Neuronal stem cell (in vitro differentiated cells): ENCODE data around the gene RNF144A.

Experiments
- DNase-seq: peaks from one replicate; pipeline ENCODE4 v3.0.0-alpha.2; 2013; ENCODE audit warnings: low spot score
- H2AFZ ChIP-seq: one replicate; pipeline ENCODE4 v1.6.1; 2013; ENCODE audit warnings: mild to moderate bottlenecking, low read length, inconsistent platforms
- H2AK5ac ChIP-seq: 2 replicates; pipeline ENCODE4 v1.6.1; 2013; ENCODE audit warnings: low read depth, mild to moderate bottlenecking, inconsistent platforms, low read length, moderate library complexity, mixed read lengths
- H2BK120ac ChIP-seq: 2 replicates; pipeline ENCODE4 v1.6.1; 2013; ENCODE audit warnings: low read depth, mild to moderate bottlenecking, inconsistent platforms, low read length, moderate library complexity, mixed read lengths
- H2BK12ac ChIP-seq: one replicate; pipeline ENCODE4 v1.6.1; 2013; ENCODE audit warnings: low read length, inconsistent platforms
- H2BK15ac ChIP-seq: 2 replicates; pipeline ENCODE4 v1.6.1; 2013; ENCODE audit warnings: mild to moderate bottlenecking, low read length, inconsistent platforms, mixed read lengths
- H2BK5ac ChIP-seq: one replicate; pipeline ENCODE4 v1.6.1; 2013; ENCODE audit warnings: inconsistent platforms, mild to moderate bottlenecking, low read length, moderate library complexity
- H3K14ac ChIP-seq: one replicate; pipeline ENCODE4 v1.6.1; 2013; ENCODE audit warnings: low read length, inconsistent platforms
- H3K18ac ChIP-seq: 2 replicates; pipeline ENCODE4 v1.6.1; 2013; ENCODE audit warnings: low read length, inconsistent platforms
- H3K23ac ChIP-seq: 2 replicates; pipeline ENCODE4 v1.6.1; 2013; ENCODE audit warnings: low read depth, mild to moderate bottlenecking, mixed read lengths, low read length, inconsistent platforms; ENCODE audit not compliant: poor library complexity
- H3K27ac ChIP-seq: replicated peaks from 3 replicates; pipeline ENCODE4 v1.5.1; 2013; ENCODE audit warnings: low read length, inconsistent platforms
- H3K27me3 ChIP-seq, 3 experiments: 2 replicates each; pipeline ENCODE4 v1.6.1; 2013; ENCODE audit warnings: low read length in 3 of 3, mild to moderate bottlenecking in 2 of 3, inconsistent platforms in 1 of 3, low read depth in 1 of 3, mixed read lengths in 1 of 3, moderate library complexity in 1 of 3; ENCODE audit not compliant: control insufficient read depth in 3 of 3, insufficient read depth in 3 of 3
- H3K36me3 ChIP-seq, 2 donors: replicated peaks in 1 of 2; 2 replicates each; pipeline ENCODE4 v1.6.1; 2013; ENCODE audit warnings: low read length in 2 of 2; ENCODE audit not compliant: control insufficient read depth in 2 of 2, insufficient read depth in 2 of 2
- H3K4ac ChIP-seq: 2 replicates; pipeline ENCODE4 v1.6.1; 2013; ENCODE audit warnings: inconsistent platforms, mild to moderate bottlenecking, low read length, moderate library complexity
- H3K4me1 ChIP-seq, 2 donors: 1 replicate in 1 of 2; 2 replicates in 1 of 2; pipeline ENCODE4 v1.6.1; 2013; ENCODE audit warnings: low read length in 2 of 2, low read depth in 1 of 2; ENCODE audit not compliant: control insufficient read depth in 2 of 2, insufficient read depth in 1 of 2
- H3K4me2 ChIP-seq: one replicate; pipeline ENCODE4 v1.6.1; 2013; ENCODE audit warnings: mild to moderate bottlenecking, low read length, inconsistent platforms; ENCODE audit not compliant: insufficient read depth, poor library complexity, severe bottlenecking
- H3K4me3 ChIP-seq, 2 donors: 2 replicates each; pipeline ENCODE4 v1.5.1; 2013; ENCODE audit warnings: low read length in 2 of 2, mild to moderate bottlenecking in 2 of 2, inconsistent platforms in 1 of 2, moderate library complexity in 1 of 2
- H3K79me1 ChIP-seq: one replicate; pipeline ENCODE4 v1.6.1; 2013; ENCODE audit warnings: low read depth, mild to moderate bottlenecking, inconsistent platforms, low read length, moderate library complexity
- H3K9ac ChIP-seq: one replicate; pipeline ENCODE4 v1.6.1; 2013; ENCODE audit warnings: mild to moderate bottlenecking, low read depth, low read length, inconsistent platforms; ENCODE audit not compliant: poor library complexity
- H3K9me3 ChIP-seq, 2 donors: replicated peaks in 1 of 2; 2 replicates each; pipeline versions ENCODE3 to v1.6.1; 2013; ENCODE audit warnings: low read length in 2 of 2, mild to moderate bottlenecking in 2 of 2, inconsistent platforms in 1 of 2, low read depth in 1 of 2, mixed read lengths in 1 of 2, moderate library complexity in 1 of 2; ENCODE audit not compliant: control insufficient read depth in 2 of 2, insufficient read depth in 1 of 2
- H4K8ac ChIP-seq: one replicate; pipeline ENCODE4 v1.6.1; 2013; ENCODE audit warnings: low read depth, mild to moderate bottlenecking, inconsistent platforms, low read length, moderate library complexity
- H4K91ac ChIP-seq: one replicate; pipeline ENCODE4 v1.6.1; 2013; ENCODE audit warnings: low read length, low read depth, mild to moderate bottlenecking, inconsistent platforms; ENCODE audit not compliant: poor library complexity
- WGBS, 2 donors: extraction: QIAGEN DNeasy Blood & Tissue Kit; methylation state at CpG; one replicate each; pipeline ENCODE4 v1.1.7; 2013; ENCODE audit warnings: missing lambda C conversion rate in 2 of 2, mixed read lengths in 1 of 2; ENCODE audit not compliant: insufficient read length in 2 of 2, insufficient replicate concordance in 1 of 2; ENCODE audit errors: extremely low coverage in 2 of 2; 5-methylcytosine and 5-hydroxymethylcytosine counted together

The RNF144A gene

DNA sequence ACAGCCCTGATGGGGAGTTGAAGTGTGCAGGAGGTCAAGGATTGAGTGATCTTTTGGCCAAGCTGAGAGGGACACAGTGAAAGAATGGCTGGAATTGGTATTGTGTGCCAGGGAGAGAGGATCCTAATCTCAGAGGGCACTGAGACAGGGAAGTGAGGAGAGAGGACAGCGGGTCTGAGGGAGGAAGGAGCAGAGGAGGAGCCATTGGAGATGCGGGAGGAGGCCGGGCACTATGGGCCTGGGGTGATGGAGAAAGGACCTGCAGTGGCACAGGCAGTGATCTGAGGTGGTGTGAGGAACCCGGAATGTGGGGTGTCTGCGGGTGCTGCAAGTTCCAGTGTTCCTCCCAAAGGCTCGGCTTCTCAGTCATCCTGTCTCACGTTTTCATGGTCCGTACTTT is 26.8 kb downstream of the RNF144A start:
- Histone ChIP-seq H2AK5ac (no peak overlapping the region), H3K9me3 (peaks cover 0 to 3% of the 10 kb centered on the region in 2 donors), H2BK120ac (no peak overlapping the region), H2AFZ (no peak overlapping the region), H2BK5ac (no peak overlapping the region), H3K4ac (no peak overlapping the region), H3K4me3 (peak overlapping the region in 1 of 2 donors; percentile 26), H3K14ac (no peak overlapping the region), H3K23ac (no peak overlapping the region), H3K27ac (no peak overlapping the region), H3K36me3 (peaks cover 23 to 72% of the 10 kb centered on the region in 2 donors), H2BK15ac (no peak overlapping the region), H4K8ac (no peak overlapping the region), H3K79me1 (no peaks in the 10 kb centered on the region), H3K4me2 (no peak overlapping the region), H3K18ac (no peak overlapping the region), H3K9ac (no peak overlapping the region), H4K91ac (no peak overlapping the region), H2BK12ac (no peak overlapping the region), H3K4me1 (peaks cover 0 to 6% of the 10 kb centered on the region in 2 donors), H3K27me3 (no peaks in the 10 kb centered on the region)
- no peak for DNase-seq
- WGBS, 2 donors, result no CpG with 5 or more reads among the region's 8 CpGs

DNA sequence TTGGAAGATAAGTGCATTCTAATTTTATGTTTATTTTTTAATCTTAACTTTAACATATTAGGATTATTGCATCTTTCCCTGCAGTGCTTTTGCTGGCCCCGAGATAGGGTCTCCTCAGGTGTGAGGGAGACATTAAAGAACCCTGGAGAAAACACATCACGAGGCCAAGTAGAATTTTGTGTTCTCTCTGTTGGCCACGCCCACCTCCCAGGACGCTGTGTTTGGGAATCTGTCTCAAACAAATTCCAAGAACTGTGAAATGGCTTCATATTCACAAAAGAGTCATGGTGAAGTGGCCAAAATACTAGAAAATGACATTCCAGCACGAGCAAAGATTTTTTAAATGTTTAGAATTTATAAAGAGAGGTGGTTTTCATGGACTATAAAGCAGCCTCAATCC is 27.3 kb downstream of the RNF144A start:
- no CpG with 5 or more reads among the region's 5 CpGs for WGBS, 2 donors
- Histone ChIP-seq H4K8ac (no peak overlapping the region), H3K36me3 (peaks cover 23 to 72% of the 10 kb centered on the region in 2 donors), H3K18ac (no peak overlapping the region), H2BK5ac (no peak overlapping the region), H3K27me3 (no peaks in the 10 kb centered on the region), H3K79me1 (no peaks in the 10 kb centered on the region), H3K4ac (no peak overlapping the region), H2BK15ac (no peak overlapping the region), H3K27ac (no peak overlapping the region), H4K91ac (no peak overlapping the region), H2AFZ (no peak overlapping the region), H3K14ac (no peak overlapping the region), H2AK5ac (no peak overlapping the region), H2BK12ac (no peak overlapping the region), H3K9me3 (peaks cover 0 to 3% of the 10 kb centered on the region in 2 donors), H3K23ac (no peak overlapping the region), H2BK120ac (no peak overlapping the region), H3K9ac (no peak overlapping the region), H3K4me2 (no peak overlapping the region), H3K4me3 (no peak overlapping the region), H3K4me1 (peaks cover 0 to 6% of the 10 kb centered on the region in 2 donors)
- no peak for DNase-seq

DNA sequence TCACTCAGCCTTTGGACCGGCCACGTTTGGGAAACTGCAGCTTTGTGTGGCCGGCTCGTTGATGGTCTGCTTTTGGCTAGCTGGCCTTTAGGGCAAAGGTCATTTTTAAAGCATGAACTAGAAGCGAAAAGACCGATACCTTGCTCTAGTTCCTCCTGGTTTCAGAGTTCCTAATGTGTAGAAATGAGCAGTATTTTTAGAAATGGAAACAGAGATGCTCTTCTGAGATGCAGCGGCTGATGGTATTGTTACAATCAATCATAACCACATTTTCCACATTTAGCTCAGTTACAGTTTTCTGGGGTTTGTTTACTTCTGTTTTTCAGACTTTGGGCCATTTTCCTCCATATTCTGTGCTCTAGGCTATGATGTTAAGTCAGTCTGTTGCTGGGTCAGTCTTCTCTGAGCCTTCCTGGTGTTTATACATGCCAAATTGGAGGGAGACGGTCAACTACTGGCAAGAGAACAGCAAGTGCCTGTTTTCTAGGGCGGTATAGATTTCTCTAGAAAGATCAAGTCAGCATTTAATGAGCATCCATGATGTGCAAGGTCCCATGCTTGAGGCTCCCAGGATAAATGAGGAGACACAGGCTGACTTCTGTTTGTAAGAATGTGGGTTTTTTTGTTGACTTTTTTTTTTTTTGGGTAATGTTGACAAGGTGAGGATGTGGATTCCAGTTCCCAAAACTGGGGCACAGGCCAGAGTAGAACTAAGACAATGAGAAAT is 28.0 kb downstream of the RNF144A start:
- Histone ChIP-seq H3K27ac (no peak overlapping the region), H2AFZ (no peak overlapping the region)

DNA sequence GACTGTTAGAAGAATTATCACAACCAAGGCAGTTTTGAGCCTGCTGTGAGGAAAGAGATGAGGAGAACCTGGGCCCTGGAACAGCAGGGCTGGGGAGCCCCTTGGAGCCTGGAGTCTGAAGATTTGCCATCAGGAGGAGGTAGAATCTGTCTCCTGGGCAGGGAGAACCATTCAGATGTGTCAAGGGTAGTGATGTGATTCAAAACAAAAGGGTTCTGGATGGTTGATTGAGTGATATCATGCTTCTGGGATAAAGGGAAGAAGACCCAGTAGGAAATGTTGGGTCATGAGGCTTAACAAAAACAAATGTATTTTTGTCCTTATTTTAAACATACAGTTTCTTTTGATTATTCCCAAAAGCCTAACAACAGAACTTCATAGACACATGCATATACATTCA is 28.6 kb downstream of the RNF144A start:
- no peak overlapping the region for H2AK5ac ChIP-seq
- no peaks in the 10 kb centered on the region for H3K79me1 ChIP-seq
- no peak overlapping the region for H4K91ac ChIP-seq
- no peak overlapping the region for H3K18ac ChIP-seq
- H4K8ac ChIP-seq, result no peak overlapping the region
- no peak overlapping the region for H3K4ac ChIP-seq
- H3K36me3 ChIP-seq, result peaks cover 23 to 70% of the 10 kb centered on the region in 2 donors
- no peak for DNase-seq
- peaks cover 0 to 3% of the 10 kb centered on the region in 2 donors for H3K9me3 ChIP-seq
- no peaks in the 10 kb centered on the region for H3K27me3 ChIP-seq
- no peak overlapping the region for H3K27ac ChIP-seq
- H3K9ac ChIP-seq, result no peak overlapping the region
- no peak overlapping the region for H2BK12ac ChIP-seq
- no peak overlapping the region for H3K4me2 ChIP-seq
- no peak overlapping the region for H2BK5ac ChIP-seq
- no peak overlapping the region for H3K4me3 ChIP-seq
- peaks cover 0 to 4% of the 10 kb centered on the region in 2 donors for H3K4me1 ChIP-seq
- H2BK120ac ChIP-seq, result no peak overlapping the region
- no peak overlapping the region for H3K23ac ChIP-seq
- H3K14ac ChIP-seq, result no peak overlapping the region
- H2AFZ ChIP-seq, result no peak overlapping the region
- H2BK15ac ChIP-seq, result no peak overlapping the region

More for the DNA sequence above, 28.0 kb downstream of the RNF144A start:
- no peak overlapping the region for H3K4me3 ChIP-seq
- no peak overlapping the region for H3K18ac ChIP-seq
- H3K4ac ChIP-seq, result no peak overlapping the region
- no peak overlapping the region for H4K8ac ChIP-seq
- no peak overlapping the region for H3K14ac ChIP-seq
- H3K4me2 ChIP-seq, result no peak overlapping the region
- no peak overlapping the region for H3K9ac ChIP-seq
- no peaks in the 10 kb centered on the region for H3K79me1 ChIP-seq
- no peak overlapping the region for H2AK5ac ChIP-seq
- no peak overlapping the region for H2BK15ac ChIP-seq
- H3K36me3 ChIP-seq, result peaks cover 23 to 72% of the 10 kb centered on the region in 2 donors
- no peak overlapping the region for H2BK12ac ChIP-seq
- no peak overlapping the region for H2BK120ac ChIP-seq
- peaks cover 0 to 3% of the 10 kb centered on the region in 2 donors for H3K9me3 ChIP-seq
- no peak overlapping the region for H2BK5ac ChIP-seq
- H3K23ac ChIP-seq, result no peak overlapping the region
- H3K27me3 ChIP-seq, result no peaks in the 10 kb centered on the region
- peaks cover 0 to 6% of the 10 kb centered on the region in 2 donors for H3K4me1 ChIP-seq
- H4K91ac ChIP-seq, result no peak overlapping the region
- no peak for DNase-seq
- no CpG with 5 or more reads among the region's 9 CpGs for WGBS, 2 donors
